GM18873 (cell line): ENCODE results near the gene NHLH2.

Source experiments
- ATAC-seq: cut with Tn5 transposase; IDR thresholded peaks from one replicate; pipeline ENCODE4 v1.9.1; 2021; ENCODE audit warnings: mild to moderate bottlenecking, moderate library complexity, moderate number of reproducible peaks; ENCODE audit not compliant: unreplicated experiment, low FRiP score

Gene NHLH2

GRCh38 chr1:115840605-115841460 lies at the start of gene NHLH2:
NHLH2 (minus strand) TSS chr1:115841126; CDS start chr1:115838372, 2,754 bp downstream.
- no peak for ATAC-seq

DNA sequence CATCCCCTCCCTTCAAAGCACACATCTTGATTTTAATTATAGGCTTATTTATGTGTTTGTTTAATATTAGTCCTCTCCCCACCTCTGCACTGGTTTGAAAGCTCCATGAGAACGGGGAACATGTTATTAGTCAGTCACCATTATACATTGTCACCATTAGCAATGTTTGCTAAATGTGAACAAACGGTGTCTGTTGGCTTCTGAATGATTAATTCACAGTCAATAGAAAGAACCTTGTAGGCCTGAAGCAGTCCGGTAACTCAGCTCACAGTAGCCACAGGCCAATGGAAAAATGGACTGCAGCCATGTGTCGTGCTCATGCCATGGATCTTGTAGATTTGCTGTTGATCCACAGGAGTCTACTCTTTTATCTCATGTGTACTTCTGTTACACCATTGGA lies 49.7 kb upstream of the NHLH2 start:
- ATAC-seq: no peak

- ATAC-seq: no peak
Observed at GRCh38 chr1:115888976-115889375, 48.0 kb upstream of the NHLH2 start.

DNA sequence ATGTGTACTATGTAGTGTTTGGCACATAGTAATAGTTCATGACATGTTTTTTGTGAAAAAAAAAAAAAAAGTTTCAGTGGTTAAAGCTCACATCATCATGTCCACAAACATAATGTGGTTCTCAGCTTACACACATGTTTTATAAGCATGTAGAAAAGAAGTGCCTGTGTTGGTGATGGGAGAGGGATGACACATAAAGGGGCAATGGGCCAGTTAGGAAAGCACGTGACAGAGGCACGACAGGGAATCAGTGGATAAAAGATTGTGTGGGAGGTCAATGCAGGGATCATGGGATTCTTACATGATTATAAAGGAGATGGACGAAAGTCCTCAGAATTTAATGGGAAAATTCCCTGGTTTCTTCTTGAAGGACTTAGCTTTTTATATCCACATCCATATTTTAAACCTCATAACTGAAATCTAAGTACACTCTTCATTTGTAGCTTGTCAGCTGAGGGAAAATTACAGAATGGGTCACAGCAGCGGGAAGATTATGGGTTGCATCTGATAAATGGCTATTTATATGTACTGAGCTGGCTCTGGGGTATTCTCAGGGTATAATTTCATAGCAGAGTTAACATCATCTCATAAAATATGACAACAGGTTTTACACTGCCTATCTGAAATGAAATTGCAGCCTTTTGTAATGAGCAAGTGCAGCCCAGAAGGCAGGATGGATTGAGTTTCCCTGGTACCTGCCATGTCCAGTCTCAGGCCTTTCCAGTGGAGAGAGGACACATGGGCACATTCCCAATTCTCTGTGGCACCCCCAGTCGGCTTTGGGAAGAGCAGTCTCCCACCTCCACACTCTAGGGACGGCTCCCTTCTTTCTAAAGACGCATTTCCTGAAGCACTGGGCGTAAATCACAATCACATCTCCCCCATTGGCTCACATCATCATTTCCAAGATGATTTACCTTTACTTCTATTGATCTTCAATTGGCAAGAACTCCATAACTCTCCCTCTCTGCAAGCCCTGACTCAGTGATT lies 42.3 kb upstream of the NHLH2 start:
- ATAC-seq: no peak

- no peak for ATAC-seq
Observed at GRCh38 chr1:115880981-115881672, 40.2 kb upstream of the NHLH2 start.

DNA sequence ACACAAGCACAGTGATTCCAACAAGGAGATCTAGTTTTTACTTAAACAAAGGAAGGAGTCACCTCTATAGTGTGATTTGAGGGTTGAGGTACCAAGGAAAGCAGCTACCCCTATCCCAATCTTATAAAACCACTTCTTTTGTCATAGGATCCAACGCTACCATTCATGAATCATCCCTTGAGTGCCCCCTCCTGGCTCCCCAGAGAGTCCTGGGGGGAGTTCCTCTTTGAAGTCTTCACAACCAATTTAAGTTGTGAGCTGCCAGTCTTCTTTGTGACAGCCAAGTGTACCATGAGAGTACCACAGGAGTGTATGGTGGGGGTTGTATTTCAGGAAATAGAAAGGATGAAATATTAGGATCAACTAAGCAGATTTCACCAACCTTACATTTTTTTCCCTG lies 39.1 kb upstream of the NHLH2 start:
- no peak for ATAC-seq

DNA sequence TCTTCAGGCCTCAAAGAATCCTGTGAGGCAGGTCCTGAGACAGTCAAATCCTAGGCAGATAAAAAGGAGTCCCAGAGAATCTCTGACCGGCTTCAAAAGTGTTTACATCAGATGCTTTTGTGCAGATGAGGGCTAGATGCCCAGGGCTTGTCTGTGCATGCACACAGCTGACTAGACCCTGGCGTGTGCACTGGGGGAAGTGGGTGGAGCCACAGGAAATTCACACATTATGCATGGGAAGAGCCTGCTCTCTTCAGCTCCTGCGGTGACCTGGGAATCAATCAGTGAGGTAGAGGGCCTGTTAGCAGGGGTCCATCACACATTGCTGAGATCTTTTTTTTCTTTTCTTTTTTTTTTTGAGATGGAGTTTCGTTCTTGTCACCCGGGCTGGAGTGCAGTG lies 36.6 kb upstream of the NHLH2 start:
- ATAC-seq: no peak

GRCh38 chr1:115874904-115875303 lies 34.0 kb upstream of the NHLH2 start:
- ATAC-seq: no peak

GRCh38 chr1:115874497-115874896 lies 33.6 kb upstream of the NHLH2 start:
- ATAC-seq: no peak

DNA sequence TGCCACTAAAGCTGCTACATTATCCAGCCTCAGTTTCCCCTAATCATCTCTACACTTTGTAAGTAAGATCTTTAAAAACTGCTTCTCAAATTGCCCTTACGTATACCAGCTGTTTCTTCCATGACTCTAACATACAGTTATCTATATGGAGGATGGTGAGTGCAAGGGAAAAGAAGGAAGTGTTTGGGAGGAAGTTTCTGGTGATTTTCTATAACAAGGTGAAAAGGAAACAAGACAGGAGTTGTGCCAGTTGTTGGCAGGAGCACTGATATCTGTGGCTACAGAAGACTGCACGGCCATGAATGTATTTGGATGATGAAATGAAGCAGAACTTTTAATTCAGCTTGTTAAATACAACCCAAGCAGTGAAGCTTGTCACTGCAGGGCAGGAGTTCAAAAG lies 32.3 kb upstream of the NHLH2 start:
- ATAC-seq: no peak

DNA sequence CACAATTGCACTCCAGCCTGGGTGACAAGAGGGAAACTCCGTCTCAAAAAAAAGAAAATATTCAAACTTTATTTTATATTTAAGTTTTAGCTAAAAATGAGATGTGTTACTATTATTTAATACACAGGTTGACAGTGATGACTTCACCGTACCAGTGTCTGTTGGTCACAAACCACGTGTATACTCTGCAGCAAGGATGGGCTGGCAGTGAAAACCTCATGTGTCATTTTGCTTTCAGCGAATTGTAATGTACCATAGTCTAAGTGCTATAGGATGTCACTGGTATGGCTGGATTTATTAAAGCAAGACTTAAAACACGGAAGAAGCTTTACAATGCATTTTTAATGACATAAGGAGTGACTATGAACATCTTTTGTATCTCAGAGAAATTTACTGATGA lies 28.1 kb upstream of the NHLH2 start:
- no peak for ATAC-seq

- ATAC-seq: no peak
Observed at GRCh38 chr1:115867216-115867615, 26.3 kb upstream of the NHLH2 start.

DNA sequence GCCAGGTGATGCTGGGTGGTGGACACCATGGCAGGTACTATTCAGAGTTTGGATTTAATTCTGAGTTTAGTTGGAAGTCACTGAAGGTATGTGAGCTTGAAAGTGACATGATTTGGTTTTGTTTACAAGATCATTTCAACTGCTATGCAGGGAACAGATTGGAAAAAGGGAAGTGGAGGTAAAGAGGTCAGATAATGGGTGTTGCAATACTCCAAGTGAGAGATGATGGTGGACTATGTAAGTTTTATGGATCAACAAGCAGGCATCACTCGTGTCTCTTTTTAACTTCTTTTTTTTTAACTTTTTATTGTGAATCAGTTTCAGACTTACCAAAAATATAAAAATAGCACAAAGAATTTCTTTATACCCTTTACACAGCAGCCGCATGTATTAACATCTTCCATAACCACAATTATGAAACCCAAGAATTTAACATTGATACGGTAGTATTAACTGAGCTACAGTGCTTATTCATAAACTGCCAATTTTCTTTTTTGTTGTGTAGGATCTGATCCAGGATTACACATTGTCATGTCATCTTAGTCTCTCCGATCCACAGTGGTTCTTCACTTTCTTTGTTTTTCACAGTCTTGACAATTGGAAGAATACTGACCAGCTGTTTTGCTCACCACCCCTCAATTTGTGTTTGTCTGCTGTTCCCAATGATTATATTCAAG lies 24.9 kb upstream of the NHLH2 start:
- no peak for ATAC-seq

- no peak for ATAC-seq
Observed at GRCh38 chr1:115862403-115862802, 21.5 kb upstream of the NHLH2 start.

- no peak for ATAC-seq
Observed at GRCh38 chr1:115854005-115854404, 13.1 kb upstream of the NHLH2 start.

GRCh38 chr1:115850937-115851336 lies 10.0 kb upstream of the NHLH2 start:
- no peak for ATAC-seq

- no peak for ATAC-seq
Observed at GRCh38 chr1:115847787-115848186, 6.9 kb upstream of the NHLH2 start.

DNA sequence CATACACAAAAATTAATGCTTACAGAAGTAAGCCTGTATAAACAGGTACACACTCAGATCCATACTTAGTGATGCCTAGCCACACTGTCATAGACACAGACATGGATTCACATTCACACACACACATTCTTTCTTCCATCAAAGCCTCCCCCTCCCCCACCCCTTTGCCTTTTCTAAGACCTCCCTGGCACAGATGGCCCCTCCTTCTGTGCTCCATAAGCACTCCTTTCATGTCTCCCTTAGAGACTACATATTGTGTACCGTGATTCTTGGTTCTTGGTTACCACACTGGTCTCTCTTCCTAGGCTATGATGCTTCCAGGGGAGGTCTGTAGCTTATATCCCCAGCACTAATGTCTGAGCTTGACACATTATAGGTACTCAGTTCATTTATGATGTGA lies 2.0 kb upstream of the NHLH2 start:
- no peak for ATAC-seq

GRCh38 chr1:115839679-115840237 lies 1.2 kb downstream of the NHLH2 start:
- no peak for ATAC-seq
